OCI-LY7 (cell line): ENCODE measurements around the gene HLCS.

Experiments
- CTCF ChIP-seq: fragments of 200-600 bp; sonication (generic); conservative IDR thresholded peaks from 2 replicates; pipeline ENCODE4 v1.5.1; 2014; ENCODE audit warnings: mild to moderate bottlenecking, antibody characterized with exemption, low read length, moderate library complexity, mixed read lengths
- EZH2phosphoT487 ChIP-seq: fragments of 200-600 bp; sonication (generic); IDR thresholded peaks from 2 replicates; pipeline ENCODE4 v1.6.1; 2018; ENCODE audit warnings: low read depth, borderline replicate concordance, mild to moderate bottlenecking, mixed run types, antibody characterized with exemption, low read length, moderate library complexity, mixed read lengths

GRCh38 chr21:36828208-36828607 is 138.3 kb downstream of the HLCS start:
- TF ChIP-seq CTCF: no peak
- no peak for TF ChIP-seq EZH2phosphoT487
